Kidney epithelial cell (primary cell): ENCODE results near the gene FOXG1. TPM values are rescaled to one million over a fixed set of nuclear protein-coding genes. Genes with fewer than 3 reads are reported as not detected.
A peak's percentile ranks its signal among the peaks of the same experiment; 100 is the strongest.

Source experiments
- DNase-seq: peaks from one replicate; pipeline ENCODE4 v3.0.0-alpha.2; 2010; ENCODE audit warnings: low read depth
- H3K27me3 ChIP-seq: 2 replicates; pipeline ENCODE4 v1.6.0; 2011; ENCODE audit warnings: low read length; ENCODE audit not compliant: control insufficient read depth, insufficient read depth
- H3K36me3 ChIP-seq: 2 replicates; pipeline ENCODE4 v1.5.1; 2011; ENCODE audit warnings: low read length; ENCODE audit not compliant: control insufficient read depth, insufficient read depth
- H3K4me3 ChIP-seq: 2 replicates; pipeline ENCODE4 v1.5.1; 2011; ENCODE audit warnings: low read depth, mild to moderate bottlenecking, control low read depth, low read length
- CTCF ChIP-seq: IDR thresholded peaks from 2 replicates; pipeline ENCODE4 v1.5.1; 2011; ENCODE audit warnings: mild to moderate bottlenecking, moderate library complexity, low read length, control low read depth, inconsistent platforms; ENCODE audit not compliant: insufficient read depth, poor library complexity, severe bottlenecking
- total RNA-seq: library from RNA; depleted of rRNA; stranded (reverse); fragments of >200 nt; gene quantifications from 2 replicates; pipeline ENCODE4 v1.2.3, GENCODE V29; 2015

The FOXG1 gene
- total RNA-seq, 1 donor from 2014 or later: 0.17 TPM

GRCh38 chr14:28783664-28784063, 17.1 kb downstream of the FOXG1 start:
- no peaks in the 10 kb centered on the region for H3K36me3 ChIP-seq
- no peak overlapping the region for H3K4me3 ChIP-seq
- peaks cover 37% of the 10 kb centered on the region for H3K27me3 ChIP-seq
- TF ChIP-seq CTCF: no peak
- DNase-seq: no peak

GRCh38 chr14:28784096-28785048, 17.8 kb downstream of the FOXG1 start:
- peaks cover 37% of the 10 kb centered on the region for H3K27me3 ChIP-seq

GRCh38 chr14:28785096-28785952, 18.7 kb downstream of the FOXG1 start:
- H3K27me3 ChIP-seq: peaks cover 37% of the 10 kb centered on the region

More at GRCh38 chr14:28784096-28785048, 17.8 kb downstream of the FOXG1 start:
- no peaks in the 10 kb centered on the region for H3K36me3 ChIP-seq
- no peak for DNase-seq
- H3K4me3 ChIP-seq: no peak overlapping the region
- no peak for TF ChIP-seq CTCF

GRCh38 chr14:28807518-28807917, 40.9 kb downstream of the FOXG1 start:
- Histone ChIP-seq H3K36me3 (no peaks in the 10 kb centered on the region), H3K27me3 (no peaks in the 10 kb centered on the region), H3K4me3 (no peak overlapping the region)
- no peak for DNase-seq
- no peak for TF ChIP-seq CTCF

More at GRCh38 chr14:28785096-28785952, 18.7 kb downstream of the FOXG1 start:
- Histone ChIP-seq H3K4me3 (peak overlapping the region; percentile 35), H3K36me3 (no peaks in the 10 kb centered on the region)
- no peak for DNase-seq
- TF ChIP-seq CTCF: no peak

GRCh38 chr14:28813810-28814209, 47.2 kb downstream of the FOXG1 start:
- no peak for DNase-seq
- TF ChIP-seq CTCF: no peak
- no peaks in the 10 kb centered on the region for H3K36me3 ChIP-seq
- no peaks in the 10 kb centered on the region for H3K27me3 ChIP-seq
- H3K4me3 ChIP-seq: no peak overlapping the region
